Left lung (tissue), 10 donors: ENCODE data around the gene HEXIM2. TPM values are rescaled to one million over a fixed set of nuclear protein-coding genes. Genes with fewer than 3 reads are reported as not detected.

ENCODE experiments used
- ATAC-seq: fragments of 200-7000 bp; cut with Tn5 transposase; one replicate; pipeline ENCODE4 v1.9.1; 2020; ENCODE audit warnings: moderate library complexity
- DNase-seq, 4 donors: peaks; one replicate each; pipeline ENCODE4 v3.0.0-alpha.2; 2013 to 2020
- H3K27ac ChIP-seq, 2 donors: fragments of 200-600 bp; sonication (generic) in 1 of 2; one replicate each; pipeline versions ENCODE4 v1.5.0 to v1.8.0; 2020 to 2021
- H3K27me3 ChIP-seq, 2 donors: fragments of 200-600 bp; sonication (generic) in 1 of 2; one replicate each; pipeline versions ENCODE4 v1.5.0 to v1.8.0; 2020 to 2021
- H3K36me3 ChIP-seq, 2 donors: fragments of 200-600 bp; sonication (generic) in 1 of 2; one replicate each; pipeline versions ENCODE4 v1.5.0 to v1.8.0; 2020 to 2021
- H3K4me1 ChIP-seq, 2 donors: fragments of 200-600 bp; one replicate each; pipeline ENCODE4 v1.8.0; 2021
- H3K4me3 ChIP-seq, 2 donors: fragments of 200-600 bp; sonication (generic) in 1 of 2; one replicate each; pipeline versions ENCODE4 v1.5.0 to v1.8.0; 2020 to 2021; ENCODE audit warnings: mild to moderate bottlenecking in 1 of 2
- H3K9me3 ChIP-seq, 2 donors: fragments of 200-600 bp; sonication (generic) in 1 of 2; one replicate each; pipeline versions ENCODE4 v1.5.0 to v1.8.0; 2020 to 2021
- CTCF ChIP-seq, 2 donors: fragments of 200-600 bp; sonication (generic) in 1 of 2; IDR thresholded peaks; one replicate each; pipeline versions ENCODE4 v1.5.0 to v1.8.0; 2021; ENCODE audit warnings: antibody characterized with exemption in 2 of 2
- intact Hi-C, 2 donors: fragments of 100-400 bp; cut with DNase I; formaldehyde crosslinking; loops; one replicate each; pipeline versions ENCODE4 v1.11.2 to v1.14.2; 2022
- polyA plus RNA-seq, 6 donors: library from polyadenylated mRNA; unstranded; fragments of 120-200 nt; gene quantifications; one replicate each; pipeline ENCODE4 v1.2.1, GENCODE V29; 2013; ENCODE audit not compliant: insufficient read length in 6 of 6
- total RNA-seq, 2 donors: library from RNA; stranded (reverse); fragmentation: NEBNext Ultra II Directional; extraction: Animal tissue kit (Norgen Biotek cat#: 25700); gene quantifications; one replicate each; pipeline ENCODE4 v1.2.1, GENCODE V29; 2021
- donor health status: DM: no; HTN: yes; CAD: no.
- donor health status: DM: no; HTN: no; CAD: no.

Gene HEXIM2
- total and polyA plus RNA-seq, 8 donors, result 5.4 to 10.9 (median 8.7) TPM

GRCh38 chr17:45115015-45115625 lies 46.6 kb upstream of the HEXIM2 start:
- no peak overlapping the region for H3K4me3 ChIP-seq
- H3K36me3 ChIP-seq, result peaks cover 0 to 28% of the 10 kb centered on the region in 2 donors
- no peaks in the 10 kb centered on the region for H3K9me3 ChIP-seq
- no peaks in the 10 kb centered on the region for H3K27me3 ChIP-seq
- no peaks in the 10 kb centered on the region for H3K4me1 ChIP-seq
- ATAC-seq (no peak), DNase-seq (no peak)
- intact Hi-C loops, result no loop called here
- no peak overlapping the region for H3K27ac ChIP-seq
- TF ChIP-seq CTCF (IDR thresholded peaks at IDR 0.05), result no peak

- ATAC-seq (no peak), DNase-seq (no peak)
- H3K27me3 ChIP-seq, result peaks cover 0 to 6% of the 10 kb centered on the region in 2 donors
- H3K4me1 ChIP-seq, result no peaks in the 10 kb centered on the region
- H3K27ac ChIP-seq, result no peak overlapping the region
- peaks cover 0 to 34% of the 10 kb centered on the region in 2 donors for H3K36me3 ChIP-seq
- intact Hi-C loops, result no loop called here
- no peak for TF ChIP-seq CTCF (IDR thresholded peaks at IDR 0.05)
- no peak overlapping the region for H3K4me3 ChIP-seq
- H3K9me3 ChIP-seq, result no peaks in the 10 kb centered on the region
Measured at GRCh38 chr17:45115871-45116270, 45.8 kb upstream of the HEXIM2 start.

- TF ChIP-seq CTCF (IDR thresholded peaks at IDR 0.05), result no peak
- Histone ChIP-seq H3K9me3 (no peaks in the 10 kb centered on the region), H3K4me3 (no peak overlapping the region), H3K27ac (no peak overlapping the region), H3K4me1 (no peaks in the 10 kb centered on the region), H3K36me3 (peaks cover 0 to 34% of the 10 kb centered on the region in 2 donors), H3K27me3 (peaks cover 0 to 13% of the 10 kb centered on the region in 2 donors)
- ATAC-seq, result no peak
- no peak for DNase-seq
- intact Hi-C loops, result no loop called here
Measured at GRCh38 chr17:45116434-45117016, 45.1 kb upstream of the HEXIM2 start.

GRCh38 chr17:45117334-45117733 lies 44.3 kb upstream of the HEXIM2 start:
- TF ChIP-seq CTCF (IDR thresholded peaks at IDR 0.05), result no peak
- Histone ChIP-seq H3K4me3 (no peak overlapping the region), H3K4me1 (peaks cover 0 to 4% of the 10 kb centered on the region in 2 donors), H3K27me3 (peaks cover 0 to 13% of the 10 kb centered on the region in 2 donors), H3K36me3 (peaks cover 0 to 32% of the 10 kb centered on the region in 2 donors), H3K9me3 (no peaks in the 10 kb centered on the region), H3K27ac (no peak overlapping the region)
- ATAC-seq (no peak), DNase-seq (no peak)
- intact Hi-C loops, result no loop called here

- TF ChIP-seq CTCF (IDR thresholded peaks at IDR 0.05), result no peak
- Histone ChIP-seq H3K27me3 (peaks cover 0 to 13% of the 10 kb centered on the region in 2 donors), H3K4me3 (no peak overlapping the region), H3K4me1 (peaks cover 0 to 11% of the 10 kb centered on the region in 2 donors), H3K36me3 (peaks cover 0 to 29% of the 10 kb centered on the region in 2 donors), H3K27ac (no peak overlapping the region), H3K9me3 (no peaks in the 10 kb centered on the region)
- intact Hi-C loops, result no loop called here
- ATAC-seq, result no peak
- DNase-seq, result no peak
Measured at GRCh38 chr17:45117848-45118646, 43.6 kb upstream of the HEXIM2 start.
